SW480 (cell line): ENCODE results near the gene TTLL7.
"Not testable (repeated sequence)": the region's sequence is repeated elsewhere in the genome, so short reads cannot be mapped to it uniquely, and the experiment has no call there.

Source experiments
- DNase-seq: peaks from one replicate; pipeline ENCODE4 v3.0.0-alpha.2; 2016; ENCODE audit warnings: low spot score

Gene TTLL7

GRCh38 chr1:83931658-83932253 is 67.2 kb downstream of the TTLL7 start:
- DNase-seq: peak; percentile 44

DNA sequence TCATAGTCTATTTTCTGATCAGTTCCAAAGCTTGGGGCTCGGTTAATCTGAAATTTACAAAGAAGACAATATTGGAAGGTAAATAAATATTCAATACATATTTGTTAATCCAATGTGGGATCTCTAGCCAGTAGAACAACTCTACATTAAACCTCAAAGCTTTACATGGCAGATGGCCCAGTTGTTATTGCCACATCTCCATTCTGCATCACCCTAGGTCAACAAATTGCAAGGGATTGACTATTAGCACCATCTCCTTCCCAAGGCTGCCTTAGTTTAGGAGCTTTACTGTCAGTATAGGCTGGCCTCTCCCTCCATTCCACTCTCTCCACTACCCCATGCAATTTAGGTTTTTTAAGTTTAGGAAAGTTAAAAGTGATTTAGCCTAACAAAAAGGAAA is 69.7 kb downstream of the TTLL7 start:
- no peak for DNase-seq

DNA sequence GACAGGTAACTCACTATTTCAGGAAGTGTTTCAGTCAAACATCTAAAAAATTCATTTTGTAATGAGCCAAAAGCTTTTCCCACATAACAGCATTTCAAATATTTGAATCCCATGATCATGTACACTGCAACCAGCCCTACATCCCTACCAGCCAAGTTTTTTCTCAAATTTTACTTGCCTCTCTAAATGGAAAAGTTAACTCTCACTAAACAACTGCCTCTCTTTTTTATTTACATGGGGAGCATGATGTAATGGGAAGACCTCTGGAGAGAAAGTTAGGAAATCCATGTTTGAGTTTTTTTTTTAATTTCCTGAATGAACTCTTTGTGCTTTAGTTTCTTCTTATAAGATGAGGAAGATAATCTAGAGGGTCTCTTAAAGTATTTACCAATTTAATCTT is 70.5 kb downstream of the TTLL7 start:
- no peak for DNase-seq

DNA sequence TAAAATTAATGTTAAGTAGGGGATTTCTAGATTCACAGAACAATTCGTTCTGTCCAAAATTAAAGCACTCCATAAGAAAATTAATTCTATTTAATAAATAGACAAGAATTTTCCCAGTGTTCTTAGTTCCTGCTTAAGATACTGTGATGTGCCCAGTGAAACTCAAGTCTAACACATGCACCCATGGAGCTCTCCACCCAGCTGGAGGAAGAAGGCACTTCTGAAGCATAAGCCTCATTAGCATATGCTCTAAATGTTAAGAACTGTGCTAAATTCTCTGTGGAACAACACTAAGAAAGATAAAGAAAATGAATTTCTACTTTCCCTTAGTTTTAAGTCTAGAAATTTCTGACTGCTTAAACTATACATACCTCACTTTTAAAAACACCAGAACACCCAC is 71.2 kb downstream of the TTLL7 start:
- no peak for DNase-seq

DNA sequence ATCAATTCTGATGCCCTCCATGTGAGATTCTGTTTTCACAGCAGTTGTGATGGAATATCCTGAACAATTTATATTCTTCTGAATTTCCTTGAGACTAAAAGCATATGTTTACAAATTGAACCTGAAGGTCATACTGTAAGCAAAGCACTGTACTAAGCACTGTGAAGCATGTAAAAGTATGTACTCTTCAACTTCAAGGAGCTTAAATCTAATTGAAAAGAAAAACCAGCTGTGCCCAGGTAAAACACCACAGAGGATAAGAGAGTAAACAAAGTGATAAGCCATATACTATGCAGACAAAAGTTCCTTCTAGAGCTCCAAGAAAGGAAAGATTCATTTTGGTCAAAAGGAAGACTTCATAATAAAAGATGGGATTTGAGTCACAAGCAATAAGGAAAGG is 71.9 kb downstream of the TTLL7 start:
- no peak for DNase-seq

DNA sequence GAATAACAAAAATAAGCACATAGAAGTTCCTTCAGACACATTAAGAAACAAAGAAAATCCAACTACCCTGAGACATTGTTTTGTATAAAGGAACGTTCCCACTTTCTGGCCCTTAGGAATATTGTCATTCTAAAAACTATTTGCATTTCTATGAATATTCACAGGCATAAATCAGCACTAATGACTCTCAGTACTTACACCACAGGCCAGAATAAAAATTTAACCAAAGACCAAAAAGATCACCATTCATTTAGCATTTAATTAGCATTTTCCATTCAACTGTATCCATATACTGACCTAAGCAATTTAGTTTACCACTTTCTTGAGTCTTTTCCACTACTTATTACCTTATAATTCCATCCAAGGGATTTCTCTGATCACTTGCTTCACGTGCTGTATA is 75.4 kb downstream of the TTLL7 start:
- no peak for DNase-seq

DNA sequence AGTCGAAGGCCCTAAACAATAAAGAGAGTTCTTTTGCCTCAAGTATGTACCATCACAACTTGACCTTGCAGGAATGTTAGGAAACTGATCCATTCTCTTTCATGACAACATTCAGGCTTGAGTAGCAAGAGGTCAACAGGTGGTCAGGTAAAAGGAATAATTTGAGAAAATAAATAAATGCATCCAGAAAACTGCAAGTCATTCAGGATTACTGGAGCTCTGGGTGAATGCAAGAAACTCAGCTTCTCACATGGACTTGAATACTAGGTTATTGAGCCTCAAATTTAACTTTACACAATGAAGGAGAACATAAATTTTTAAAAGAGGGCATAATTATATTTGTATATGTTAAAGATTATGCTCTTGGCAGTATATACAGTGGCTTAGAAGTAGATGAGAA is 76.5 kb downstream of the TTLL7 start:
- DNase-seq: no peak

- DNase-seq: no peak
These were observed 78.6 kb downstream of the TTLL7 start for GRCh38 chr1:83920320-83920719.

DNA sequence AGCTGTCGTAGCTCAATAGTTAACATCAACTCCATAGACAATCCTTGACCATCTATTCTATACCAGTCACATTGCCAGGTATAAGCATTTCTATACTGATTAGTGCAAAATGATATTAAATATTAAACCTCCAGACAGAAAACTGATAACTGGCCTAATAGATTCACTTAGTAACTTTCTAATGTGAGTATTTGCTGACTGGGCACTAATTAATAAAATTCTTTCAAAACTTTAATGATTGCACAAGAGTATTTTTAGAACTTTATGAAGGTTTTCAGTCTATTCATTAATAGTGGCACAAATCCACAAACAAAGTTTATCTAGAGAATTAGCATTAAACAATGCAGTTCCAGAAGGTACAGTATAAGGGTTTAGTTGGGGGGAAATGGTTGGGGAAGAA is 79.1 kb downstream of the TTLL7 start:
- no peak for DNase-seq

- no peak for DNase-seq
These were observed 80.1 kb downstream of the TTLL7 start for GRCh38 chr1:83918688-83919285.

DNA sequence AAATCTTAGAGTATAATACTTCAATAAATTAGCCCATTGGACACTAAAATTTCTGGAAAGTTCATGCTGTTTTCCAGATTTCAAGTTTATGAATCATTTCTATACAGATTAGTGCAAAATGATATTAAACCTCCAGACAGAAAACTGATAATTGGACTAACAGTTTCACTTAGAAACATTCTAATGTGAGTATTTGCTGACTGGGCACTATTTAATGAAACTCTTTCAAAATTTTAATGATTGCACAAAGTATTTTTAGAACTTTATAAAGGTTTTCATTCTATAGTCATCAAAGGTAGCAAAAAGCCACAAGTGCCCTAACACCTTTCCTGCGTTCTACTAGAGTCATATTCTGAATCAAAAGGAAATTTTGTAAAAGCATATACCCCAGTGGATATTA is 81.0 kb downstream of the TTLL7 start:
- no peak for DNase-seq

- not testable (repeated sequence) for DNase-seq
These were observed 82.8 kb downstream of the TTLL7 start for GRCh38 chr1:83916094-83916493.

DNA sequence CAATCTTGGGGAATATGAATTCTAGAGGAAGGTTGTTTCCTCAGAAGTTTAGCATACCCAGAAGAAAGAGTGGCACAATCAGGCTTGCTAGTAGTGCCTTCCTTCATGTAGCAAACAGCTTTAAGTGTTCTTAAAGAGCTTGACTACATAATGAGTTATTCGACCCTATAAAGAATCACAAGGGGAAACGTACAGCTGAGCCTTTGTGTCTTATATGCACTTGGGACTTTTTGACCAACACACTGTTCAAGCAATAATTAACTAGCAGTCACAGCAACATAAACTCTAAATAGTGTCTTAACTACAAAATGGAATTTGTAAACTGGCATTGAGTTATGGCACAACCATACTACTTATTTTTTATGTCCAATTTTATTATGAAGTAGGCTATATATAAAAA is 86.1 kb downstream of the TTLL7 start:
- no peak for DNase-seq

DNA sequence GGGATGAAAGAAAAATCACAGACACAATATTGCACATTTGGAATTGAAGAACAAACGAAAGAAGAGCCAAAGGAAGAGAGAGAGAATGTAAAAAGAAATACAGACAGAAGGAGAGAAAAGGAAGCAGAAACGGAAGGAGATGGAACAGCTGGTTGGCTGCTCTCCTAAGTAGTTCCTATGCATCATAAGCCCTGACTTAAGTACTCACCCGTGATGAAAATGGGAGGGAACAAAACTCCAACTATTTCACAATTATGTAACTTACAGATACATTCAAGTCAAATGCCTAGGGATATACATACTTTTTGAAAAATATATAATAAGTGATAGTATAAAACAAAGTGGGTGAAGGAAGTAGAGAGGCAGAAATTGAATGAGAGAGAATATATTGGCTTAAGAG is 88.5 kb downstream of the TTLL7 start:
- DNase-seq: no peak

- DNase-seq: no peak
These were observed 89.2 kb downstream of the TTLL7 start for GRCh38 chr1:83909687-83910086.

- DNase-seq: peak; percentile 21
These were observed 93.5 kb downstream of the TTLL7 start for GRCh38 chr1:83905315-83905907.

DNA sequence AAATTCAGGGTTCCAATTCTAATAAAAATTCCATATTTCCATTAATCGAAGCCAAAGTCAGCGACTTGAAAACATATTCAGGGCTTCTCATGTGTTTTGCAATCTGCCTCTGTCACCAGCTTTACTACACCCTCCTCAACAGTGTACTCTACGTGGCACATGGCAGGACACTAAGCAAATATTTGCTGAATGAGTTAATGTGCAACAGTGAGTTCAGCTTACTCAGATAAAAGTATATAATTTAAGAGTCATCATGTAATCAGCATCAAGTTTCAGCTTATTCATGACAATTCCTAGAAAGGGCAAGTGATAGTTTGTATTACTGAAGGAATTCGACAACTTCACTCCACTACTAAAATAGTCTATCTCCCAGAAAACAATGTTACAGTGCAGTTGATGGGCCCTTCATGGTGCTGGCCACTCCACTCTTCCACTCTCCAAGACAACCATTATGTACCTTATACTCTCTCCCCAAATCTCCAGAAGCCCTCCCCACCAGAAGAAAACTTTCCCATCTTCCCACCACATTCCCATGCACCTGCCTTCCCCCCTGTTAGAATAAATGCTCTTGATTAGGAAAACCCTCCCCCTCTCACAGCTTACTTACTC is 97.3 kb downstream of the TTLL7 start:
- peak; percentile 5 for DNase-seq

- peak; percentile 14 for DNase-seq
These were observed 98.4 kb downstream of the TTLL7 start for GRCh38 chr1:83900524-83900923.

GRCh38 chr1:83897516-83897915 is 101.4 kb downstream of the TTLL7 start:
- DNase-seq: no peak

DNA sequence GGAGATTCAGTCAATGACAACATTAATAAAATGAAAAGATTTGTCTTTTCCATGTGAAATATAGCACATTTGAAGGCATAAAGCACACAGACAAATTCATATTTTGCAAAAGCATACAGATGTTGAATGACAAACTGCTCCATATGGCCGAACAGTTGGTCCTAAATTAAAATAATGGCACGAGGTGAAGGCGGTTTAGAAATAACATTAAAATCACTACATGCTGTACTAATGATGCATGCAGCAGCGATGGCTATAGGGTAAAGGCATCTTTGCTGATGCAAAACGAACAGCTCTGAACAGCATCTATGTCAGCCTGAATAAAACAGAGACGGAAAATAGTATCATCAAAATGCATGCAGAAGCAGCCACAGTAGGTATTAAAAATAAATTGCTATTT is 102.6 kb downstream of the TTLL7 start:
- no peak for DNase-seq

DNA sequence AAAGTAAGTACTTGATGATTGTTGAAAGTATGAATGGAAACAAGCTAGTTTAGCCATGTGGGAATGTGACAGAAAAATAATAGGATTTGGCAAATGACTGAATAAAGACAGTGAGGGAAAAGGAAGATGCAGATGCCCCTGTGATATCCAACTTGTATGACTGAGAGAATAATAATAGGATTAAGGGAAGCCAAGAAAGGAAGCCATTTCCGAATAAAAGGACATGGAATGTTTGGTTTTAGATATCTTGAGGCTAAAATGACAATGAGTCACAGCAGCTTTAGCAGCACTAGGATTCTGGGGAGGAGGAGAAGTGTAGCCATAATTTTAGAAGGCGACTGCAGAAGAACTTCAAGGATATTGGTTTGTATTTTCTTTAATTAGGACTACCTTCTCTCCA is 109.2 kb downstream of the TTLL7 start:
- no peak for DNase-seq

DNA sequence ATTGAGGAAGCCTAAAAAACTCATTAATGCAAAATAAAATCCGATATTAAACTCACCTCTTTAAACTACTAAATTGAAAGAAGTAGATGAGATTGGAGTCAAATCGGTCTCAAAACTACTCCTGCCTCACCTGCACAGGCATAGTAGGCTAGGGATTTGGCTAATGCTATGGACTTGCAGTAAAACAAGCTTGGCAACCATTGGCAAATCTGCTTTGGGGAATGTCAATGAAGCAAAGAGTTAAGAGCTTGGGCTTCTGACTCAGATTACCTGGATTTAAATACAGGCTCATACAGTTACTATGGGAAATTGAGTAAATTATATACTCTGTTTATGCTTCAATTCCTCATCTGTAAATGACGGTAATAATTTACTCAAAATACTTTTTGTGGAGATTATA is 111.4 kb downstream of the TTLL7 start:
- no peak for DNase-seq

GRCh38 chr1:83883979-83884378 is 115.0 kb downstream of the TTLL7 start:
- no peak for DNase-seq

DNA sequence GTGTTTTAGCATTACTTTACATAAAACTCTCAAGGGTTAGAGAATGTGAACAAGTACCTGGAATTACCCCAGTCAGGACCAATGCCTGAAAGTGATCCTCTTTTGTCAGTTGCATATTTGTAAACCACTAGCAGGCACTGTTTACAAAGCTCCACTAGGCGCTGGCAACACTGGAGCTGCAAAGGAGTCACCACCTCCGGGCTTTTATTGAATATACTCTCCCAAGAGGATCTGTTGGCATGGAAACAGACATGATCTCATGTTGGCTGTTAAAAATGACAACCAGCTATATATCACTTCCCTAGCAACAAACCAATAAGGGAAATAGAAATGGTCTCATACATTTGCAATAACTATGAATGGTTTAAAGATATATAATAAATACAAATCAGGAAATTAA is 116.0 kb downstream of the TTLL7 start:
- peak; percentile 17 for DNase-seq
